ENCODE measurements around the gene PPM1M. TPM values are rescaled to one million over a fixed set of nuclear protein-coding genes. Genes with fewer than 3 reads are reported as not detected.

Gene PPM1M
- total RNA-seq, 2 experiments from 2014 or later: 70.2 to 75.3 TPM

GRCh38 chr3:52277071-52277964 is 31.8 kb downstream of the PPM1M start:
- CTCF ChIA-PET: interaction anchor here (0.7 to 7.9 kb wide), 12 partner anchors 10 to 401 kb away, joined by 3 to 60 read pairs (median 6); partner anchors contain the start of genes GLYCTK and PPM1M
- POLR2A ChIA-PET: interaction anchor here (0.7 to 9.9 kb wide), 12 partner anchors 9 to 1912 kb away, joined by 3 to 246 read pairs (median 4); partner anchors contain the start of genes ACY1, GLYCTK, POC1A and PPM1M

GRCh38 chr3:52277972-52278509 is 32.5 kb downstream of the PPM1M start:
- POLR2A ChIA-PET: interaction anchor here (0.9 to 9.9 kb wide), 12 partner anchors 9 to 294 kb away, joined by 3 to 246 read pairs (median 6); partner anchors contain the start of genes ACY1, DUSP7, GLYCTK and POC1A
- CTCF ChIA-PET: interaction anchor here (1.0 to 7.9 kb wide), 12 partner anchors 10 to 295 kb away, joined by 3 to 60 read pairs (median 7); partner anchors contain the start of genes ACY1, GLYCTK, PPM1M and TWF2

- ChIA-PET POLR2A (interaction anchor here (0.6 to 9.9 kb wide), 10 partner anchors 9 to 283 kb away, joined by 3 to 246 read pairs (median 6); partner anchors contain the start of genes DUSP7, GLYCTK, POC1A and PPM1M), CTCF (interaction anchor here (0.7 to 7.9 kb wide), 13 partner anchors 15 to 295 kb away, joined by 3 to 60 read pairs (median 6); partner anchors contain the start of genes ACY1, PPM1M, TLR9 and TWF2)
Observed at GRCh38 chr3:52278510-52279069, 33.0 kb downstream of the PPM1M start, which contains the start of gene WDR82. Gene WDR82 (minus strand): TSS chr3:52278649. CDS start chr3:52278361, 288 bp downstream.

- CTCF ChIA-PET: interaction anchor here (1.4 to 7.9 kb wide), 7 partner anchors 27 to 59 kb away, joined by 3 to 60 read pairs (median 18); partner anchors contain the start of genes PPM1M, TLR9 and TWF2
- POLR2A ChIA-PET: interaction anchor here (1.4 to 9.9 kb wide), 5 partner anchors 8 to 284 kb away, joined by 5 to 246 read pairs (median 8); partner anchors contain the start of genes GLYCTK, PPM1M, RPL29 and TWF2
Observed at GRCh38 chr3:52279596-52279995, 34.0 kb downstream of the PPM1M start.

- ChIA-PET CTCF (interaction anchor here (0.7 to 7.9 kb wide), 8 partner anchors 27 to 60 kb away, joined by 3 to 60 read pairs (median 13); partner anchors contain the start of genes PPM1M, TLR9 and TWF2), POLR2A (interaction anchor here (1.4 to 9.9 kb wide), 5 partner anchors 8 to 284 kb away, joined by 5 to 246 read pairs (median 8); partner anchors contain the start of genes GLYCTK, PPM1M, RPL29 and TWF2)
Observed at GRCh38 chr3:52280050-52280461, 34.5 kb downstream of the PPM1M start.

- CTCF ChIA-PET: interaction anchor here (0.6 to 7.9 kb wide), 8 partner anchors 11 to 805 kb away, joined by 3 to 60 read pairs (median 4); partner anchors contain the start of gene PPM1M
- POLR2A ChIA-PET: interaction anchor here (9.9 kb wide), 1 partner anchor 37 kb away, joined by 246 read pairs; the partner anchor contains the start of genes PPM1M and TWF2
Observed at GRCh38 chr3:52281981-52282801, 36.6 kb downstream of the PPM1M start.

- POLR2A ChIA-PET: interaction anchor here (9.9 kb wide), 1 partner anchor 38 kb away, joined by 246 read pairs; the partner anchor contains the start of genes PPM1M and TWF2
- CTCF ChIA-PET: interaction anchor here (1.0 to 2.1 kb wide), 4 partner anchors 12 to 56 kb away, joined by 4 to 7 read pairs (median 6); no protein-coding TSS in a partner anchor
Observed at GRCh38 chr3:52283306-52283705, 37.7 kb downstream of the PPM1M start.

- ChIA-PET POLR2A (interaction anchor here (9.9 kb wide), 1 partner anchor 39 kb away, joined by 246 read pairs; the partner anchor contains the start of genes PPM1M and TWF2), CTCF (interaction anchor here (0.6 to 1.8 kb wide), 4 partner anchors 11 to 55 kb away, joined by 3 to 7 read pairs (median 5); no protein-coding TSS in a partner anchor)
Observed at GRCh38 chr3:52284051-52284450, 38.5 kb downstream of the PPM1M start.

GRCh38 chr3:52286777-52287110 is 41.2 kb downstream of the PPM1M start:
- ChIA-PET CTCF (interaction anchor here (0.8 to 1.4 kb wide), 2 partner anchors 52 to 66 kb away, joined by 7 to 8 read pairs; no protein-coding TSS in a partner anchor), POLR2A (interaction anchor here (1.7 to 2.5 kb wide), 3 partner anchors 9 to 48 kb away, joined by 7 to 24 read pairs (median 10); partner anchors contain the start of genes TWF2 and WDR82)

DNA sequence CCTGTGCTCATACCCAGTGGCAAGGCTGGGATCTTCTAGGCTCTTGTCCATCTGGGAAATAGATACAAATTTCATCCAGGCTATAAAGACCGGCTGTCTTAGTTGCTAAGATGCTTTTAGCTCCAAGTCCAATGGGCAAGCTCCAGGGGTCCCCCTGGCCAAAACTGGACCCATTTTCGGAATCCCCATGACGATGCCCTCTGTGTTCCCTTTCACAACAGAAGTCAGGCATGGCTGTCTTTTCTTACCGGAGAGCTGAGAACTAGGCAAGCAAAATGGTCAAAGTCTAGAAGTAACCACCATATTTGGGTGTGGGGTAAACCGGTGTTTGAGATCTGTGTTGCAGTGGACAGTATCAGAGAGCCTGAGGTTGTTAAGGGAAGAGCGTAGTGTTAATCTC is 43.1 kb downstream of the PPM1M start:
- ChIA-PET POLR2A (interaction anchor here (0.9 to 2.5 kb wide), 5 partner anchors 10 to 134 kb away, joined by 3 to 24 read pairs (median 5); partner anchors contain the start of gene WDR82), CTCF (interaction anchor here (0.9 to 2.2 kb wide), 7 partner anchors 9 to 68 kb away, joined by 3 to 9 read pairs (median 6); partner anchors contain the start of gene TWF2)

DNA sequence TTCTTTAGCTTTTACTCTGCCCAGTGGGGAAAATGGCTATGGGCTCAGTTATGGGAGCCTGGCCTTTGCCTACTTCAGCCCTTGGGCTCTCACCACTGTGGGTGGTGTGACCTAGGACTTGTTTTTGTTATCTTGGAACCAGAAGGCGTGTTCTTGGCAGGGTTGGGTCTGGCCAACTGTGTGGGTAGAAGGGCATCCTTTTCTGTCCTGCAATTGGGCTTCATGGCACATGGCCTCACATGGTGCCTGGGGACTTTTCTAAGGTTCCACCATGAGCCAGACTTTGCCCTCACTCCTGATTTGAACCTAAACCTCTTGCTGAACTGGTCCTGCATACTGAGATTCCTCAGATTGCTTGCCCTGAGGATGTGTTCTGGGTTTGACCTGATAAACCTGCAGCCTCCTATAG is 43.8 kb downstream of the PPM1M start:
- ChIA-PET POLR2A (interaction anchor here (0.9 to 2.5 kb wide), 2 partner anchors 11 to 18 kb away, joined by 5 to 24 read pairs; partner anchors contain the start of gene WDR82), CTCF (interaction anchor here (0.9 to 2.3 kb wide), 6 partner anchors 11 to 68 kb away, joined by 3 to 8 read pairs (median 7); partner anchors contain the start of gene TWF2)

DNA sequence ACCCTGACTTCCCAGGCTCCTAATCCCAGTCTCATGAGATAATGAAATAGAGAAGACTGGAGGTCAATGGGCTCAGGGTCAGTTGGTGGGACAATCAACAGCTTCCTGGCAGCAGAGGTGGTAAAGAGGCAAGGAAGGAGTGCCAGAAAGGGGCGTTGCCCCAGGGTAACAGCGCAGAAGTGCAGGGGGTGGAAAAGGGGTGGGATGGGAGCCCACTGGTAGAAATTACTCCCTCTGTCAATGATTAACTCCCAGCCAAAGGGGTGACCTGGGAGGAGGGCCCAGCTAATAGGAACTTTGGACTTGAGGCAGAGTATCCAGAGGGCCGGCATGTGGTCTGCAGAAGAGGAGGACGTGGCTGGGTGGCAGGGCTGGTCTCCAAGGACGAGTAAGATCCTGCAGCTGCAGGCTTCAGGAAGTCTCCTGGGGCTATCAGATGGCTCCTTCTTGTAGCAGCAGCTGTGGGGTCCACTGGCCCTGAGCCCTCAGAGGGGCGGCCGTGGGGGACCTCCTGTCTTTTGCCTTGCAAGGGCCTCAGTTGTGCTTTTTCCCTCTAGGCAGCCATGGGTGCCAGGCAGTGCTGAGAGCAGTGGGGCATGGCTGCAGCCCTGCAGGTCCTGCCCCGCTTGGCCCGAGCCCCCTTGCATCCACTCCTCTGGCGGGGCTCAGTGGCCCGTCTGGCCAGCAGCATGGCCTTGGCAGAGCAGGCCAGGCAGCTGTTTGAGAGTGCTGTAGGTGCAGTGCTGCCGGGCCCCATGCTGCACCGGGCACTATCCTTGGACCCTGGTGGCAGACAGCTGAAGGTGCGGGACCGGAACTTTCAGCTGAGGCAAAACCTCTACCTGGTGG is 44.4 kb downstream of the PPM1M start:
- POLR2A ChIA-PET: no interaction called here
- CTCF ChIA-PET: interaction anchor here (1.1 to 2.3 kb wide), 7 partner anchors 10 to 69 kb away, joined by 3 to 8 read pairs (median 7); partner anchors contain the start of gene TWF2

DNA sequence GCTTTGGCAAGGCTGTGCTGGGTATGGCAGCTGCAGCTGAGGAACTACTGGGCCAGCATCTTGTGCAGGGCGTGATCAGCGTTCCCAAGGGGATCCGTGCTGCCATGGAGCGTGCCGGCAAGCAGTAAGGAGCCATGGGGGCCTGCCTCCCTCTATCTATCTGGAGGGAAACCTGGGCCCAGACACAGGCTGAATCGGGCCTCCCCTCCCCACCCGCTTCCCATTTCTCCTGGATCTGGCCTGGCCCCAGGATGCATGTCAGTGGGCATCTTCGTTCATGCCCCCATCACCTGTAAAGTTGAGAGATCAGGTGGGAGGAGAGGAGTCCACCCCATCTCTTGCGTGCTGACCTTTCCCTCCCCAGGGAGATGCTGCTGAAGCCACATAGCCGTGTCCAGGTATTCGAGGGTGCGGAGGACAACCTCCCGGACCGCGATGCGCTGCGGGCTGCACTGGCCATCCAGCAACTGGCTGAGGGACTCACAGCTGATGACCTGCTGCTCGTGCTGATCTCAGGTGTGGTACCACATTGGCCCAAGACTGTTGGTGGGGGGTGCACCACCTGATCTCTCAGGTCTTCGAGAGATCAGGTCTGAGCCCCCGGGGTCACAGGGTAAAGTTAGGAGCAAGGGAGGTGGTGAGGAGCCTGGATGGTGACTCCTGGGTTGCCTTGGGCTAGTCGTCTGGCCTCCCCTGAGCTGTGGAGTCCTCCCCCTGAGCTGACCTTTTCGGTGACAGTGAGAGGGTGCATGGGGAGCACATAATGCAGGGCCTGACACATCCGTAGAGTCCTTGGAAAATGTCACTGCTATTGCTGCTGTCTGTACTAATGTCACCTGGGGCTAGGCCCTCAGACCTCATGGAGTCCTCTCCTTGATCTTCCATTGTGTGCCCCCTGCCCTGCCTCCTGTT is 45.3 kb downstream of the PPM1M start:
- POLR2A ChIA-PET: no interaction called here
- CTCF ChIA-PET: interaction anchor here (1.1 to 2.3 kb wide), 9 partner anchors 9 to 70 kb away, joined by 3 to 10 read pairs (median 5); no protein-coding TSS in a partner anchor

- ChIA-PET CTCF (interaction anchor here (0.6 to 2.3 kb wide), 11 partner anchors 8 to 590 kb away, joined by 3 to 10 read pairs (median 4); no protein-coding TSS in a partner anchor), POLR2A (no interaction called here)
Observed at GRCh38 chr3:52291508-52292181, 46.1 kb downstream of the PPM1M start.

Data from activated CD8-positive, alpha-beta memory T cell treated with anti-CD3 and anti-CD28 coated beads for 36 hours (primary cell).